NCI-H2107 treated with DMSO at 0.1 percent for 48 hours (cell line): Measurements from ENCODE around the gene ZBTB32.
"Not testable (repeated sequence)": the region's sequence is repeated elsewhere in the genome, so short reads cannot be mapped to it uniquely, and the experiment has no call there.

Source experiments
- DNase-seq: peaks from one replicate; lab custom pipeline; 2025; ENCODE audit not compliant: unreplicated experiment; lab: John Stamatoyannopoulos, UW

Gene ZBTB32

GRCh38 chr19:35720163-35720524 lies 15.8 kb downstream of the ZBTB32 start:
- DNase-seq = no peak

GRCh38 chr19:35720648-35721047 lies 16.3 kb downstream of the ZBTB32 start:
- DNase-seq = no peak

GRCh38 chr19:35721374-35721773 lies 17.0 kb downstream of the ZBTB32 start:
- no peak for DNase-seq

GRCh38 chr19:35722461-35722860 lies 18.1 kb downstream of the ZBTB32 start:
- DNase-seq = no peak

GRCh38 chr19:35722897-35723296 lies 18.5 kb downstream of the ZBTB32 start:
- DNase-seq = no peak

- no peak for DNase-seq
Measured at GRCh38 chr19:35723671-35724070, 19.3 kb downstream of the ZBTB32 start.

GRCh38 chr19:35724132-35724531 lies 19.8 kb downstream of the ZBTB32 start:
- not testable (repeated sequence) for DNase-seq

GRCh38 chr19:35724560-35724959 lies 20.2 kb downstream of the ZBTB32 start:
- no peak for DNase-seq

GRCh38 chr19:35725216-35725861 lies 21.0 kb downstream of the ZBTB32 start:
- DNase-seq = no peak

- no peak for DNase-seq
Measured at GRCh38 chr19:35727053-35727955, 22.9 kb downstream of the ZBTB32 start.

GRCh38 chr19:35727956-35728706 lies 23.8 kb downstream of the ZBTB32 start:
- no peak for DNase-seq

GRCh38 chr19:35729021-35729420 lies 24.7 kb downstream of the ZBTB32 start:
- DNase-seq = no peak

- no peak for DNase-seq
Measured at GRCh38 chr19:35729763-35730162, 25.4 kb downstream of the ZBTB32 start.

- no peak for DNase-seq
Measured at GRCh38 chr19:35730326-35730725, 26.0 kb downstream of the ZBTB32 start.

- no peak for DNase-seq
Measured at GRCh38 chr19:35731353-35731752, 27.0 kb downstream of the ZBTB32 start.

- no peak for DNase-seq
Measured at GRCh38 chr19:35731779-35732405, 27.5 kb downstream of the ZBTB32 start.

- no peak for DNase-seq
Measured at GRCh38 chr19:35732540-35733179, 28.3 kb downstream of the ZBTB32 start.

- no peak for DNase-seq
Measured at GRCh38 chr19:35733180-35734125, 29.1 kb downstream of the ZBTB32 start.

- DNase-seq = no peak
Measured at GRCh38 chr19:35734273-35734672, 29.9 kb downstream of the ZBTB32 start.

GRCh38 chr19:35734889-35735288 lies 30.5 kb downstream of the ZBTB32 start:
- DNase-seq = no peak
